Lower leg skin (tissue), 3 donors: ENCODE data around the gene MTMR12.
"Not testable (repeated sequence)": the region's sequence is repeated elsewhere in the genome, so short reads cannot be mapped to it uniquely, and the experiment has no call there.

Experiments
- CTCF ChIP-seq, 3 donors: fragments of 450-650 bp; IDR thresholded peaks; one replicate each; pipeline ENCODE4 v1.5.1; 2016; ENCODE audit warnings: antibody characterized with exemption in 3 of 3, mild to moderate bottlenecking in 3 of 3, moderate library complexity in 2 of 3
- POLR2A ChIP-seq, 2 donors: fragments of 450-650 bp; IDR thresholded peaks; one replicate each; pipeline ENCODE4 v1.6.1; 2016 to 2017; ENCODE audit warnings: antibody characterized with exemption in 2 of 2, mild to moderate bottlenecking in 1 of 2, moderate library complexity in 1 of 2

DNA sequence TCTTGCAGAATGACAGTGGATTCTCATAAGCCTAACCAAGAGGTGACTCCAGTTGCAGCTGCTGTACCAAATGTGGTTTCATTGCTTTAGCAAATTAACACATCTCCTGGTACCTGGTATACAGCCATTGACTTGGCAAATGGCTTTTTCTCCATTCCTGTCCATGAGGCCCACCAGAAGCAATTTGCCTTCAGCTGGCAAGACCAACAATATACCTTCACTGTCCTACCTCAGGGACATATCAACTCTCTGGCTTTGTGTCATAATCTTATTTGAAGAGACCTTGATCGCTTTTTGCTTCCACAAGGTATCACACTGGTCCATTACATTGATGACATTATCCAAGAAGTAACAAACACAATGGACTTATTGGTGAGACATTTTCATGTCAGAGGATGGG lies 22.8 kb downstream of the MTMR12 start:
- TF ChIP-seq CTCF, POLR2A (IDR thresholded peaks at IDR 0.05): not testable (repeated sequence)
